ENCODE results near the gene RAET1G.
"Not testable (repeated sequence)": the region's sequence is repeated elsewhere in the genome, so short reads cannot be mapped to it uniquely, and the experiment has no call there.

RAET1G gene

DNA sequence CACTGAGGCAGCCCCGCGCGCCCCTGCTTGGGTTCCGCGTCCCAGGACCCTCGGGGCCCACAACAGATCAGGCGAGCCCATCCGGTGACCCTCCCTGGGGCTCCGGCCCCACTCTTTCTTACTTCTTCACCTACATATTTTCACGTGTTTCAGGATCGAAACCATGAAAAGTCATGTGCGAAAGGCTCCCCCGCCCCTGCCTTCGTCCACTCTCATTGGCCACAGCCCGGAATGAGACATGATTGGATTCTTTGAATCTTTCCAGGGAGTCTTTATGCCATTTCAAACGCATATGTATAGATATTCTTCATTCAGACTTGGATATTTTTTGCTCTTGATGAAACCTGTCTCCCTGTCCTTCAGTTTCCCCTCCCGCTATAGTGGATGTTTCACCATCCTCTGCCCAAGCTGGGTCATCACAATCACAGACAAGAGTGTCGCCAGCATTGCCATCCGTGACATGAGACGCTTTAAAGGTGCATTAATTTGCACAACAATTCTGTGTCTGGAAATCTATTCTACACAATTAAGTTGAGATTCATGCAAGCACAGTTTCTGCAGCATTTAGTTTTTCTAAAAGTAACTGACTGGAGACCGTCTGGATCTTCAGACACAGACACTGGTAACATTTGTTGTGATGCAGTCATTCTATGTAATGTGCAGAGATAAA lies 32.2 kb upstream of the RAET1G start:
- H4K8ac ChIP-seq (ENCODE audit: low read depth, low read length); H3K23ac ChIP-seq (ENCODE audit: low read length); H2BK120ac ChIP-seq (ENCODE audit: insufficient read depth, low read length, poor library complexity); H4K91ac ChIP-seq (ENCODE audit: low read depth, low read length); DNase-seq; H3K18ac ChIP-seq (ENCODE audit: low read length); H3K4me2 ChIP-seq (ENCODE audit: low read length); H2BK5ac ChIP-seq (ENCODE audit: low read depth, low read length, poor library complexity); H3K9me3 ChIP-seq (ENCODE audit: insufficient read depth, low read depth, low read length); H3K9ac ChIP-seq (ENCODE audit: low read length); H3K4me1 ChIP-seq (ENCODE audit: control insufficient read depth in 1 of 2, insufficient read depth in 2 of 2, low read length in 2 of 2); H3K14ac ChIP-seq (ENCODE audit: low read length); H2AK5ac ChIP-seq (ENCODE audit: low read length); H3K4me3 ChIP-seq (ENCODE audit: low read depth, low read length); H3K36me3 ChIP-seq (ENCODE audit: control insufficient read depth in 1 of 2, insufficient read depth in 2 of 2, low read length in 2 of 2); H3K4ac ChIP-seq (ENCODE audit: low read depth, low read length); H3K27ac ChIP-seq (ENCODE audit: low read depth, low read length); H3K79me2 ChIP-seq (ENCODE audit: control insufficient read depth, insufficient read depth, low read length, poor library complexity); H4K12ac ChIP-seq (ENCODE audit: low read depth, low read length); H3K79me1 ChIP-seq (ENCODE audit: low read length); H2AFZ ChIP-seq (ENCODE audit: insufficient read depth, low read length, poor library complexity); H2BK12ac ChIP-seq (ENCODE audit: low read length): not testable (repeated sequence)
- no CpG with 5 or more reads among the region's 21 CpGs for WGBS (ENCODE audit: extremely low coverage, insufficient coverage, insufficient read length)
- peaks cover 22% of the 10 kb centered on the region for H3K27me3 ChIP-seq (ENCODE audit: insufficient read depth, low read length)

DNA sequence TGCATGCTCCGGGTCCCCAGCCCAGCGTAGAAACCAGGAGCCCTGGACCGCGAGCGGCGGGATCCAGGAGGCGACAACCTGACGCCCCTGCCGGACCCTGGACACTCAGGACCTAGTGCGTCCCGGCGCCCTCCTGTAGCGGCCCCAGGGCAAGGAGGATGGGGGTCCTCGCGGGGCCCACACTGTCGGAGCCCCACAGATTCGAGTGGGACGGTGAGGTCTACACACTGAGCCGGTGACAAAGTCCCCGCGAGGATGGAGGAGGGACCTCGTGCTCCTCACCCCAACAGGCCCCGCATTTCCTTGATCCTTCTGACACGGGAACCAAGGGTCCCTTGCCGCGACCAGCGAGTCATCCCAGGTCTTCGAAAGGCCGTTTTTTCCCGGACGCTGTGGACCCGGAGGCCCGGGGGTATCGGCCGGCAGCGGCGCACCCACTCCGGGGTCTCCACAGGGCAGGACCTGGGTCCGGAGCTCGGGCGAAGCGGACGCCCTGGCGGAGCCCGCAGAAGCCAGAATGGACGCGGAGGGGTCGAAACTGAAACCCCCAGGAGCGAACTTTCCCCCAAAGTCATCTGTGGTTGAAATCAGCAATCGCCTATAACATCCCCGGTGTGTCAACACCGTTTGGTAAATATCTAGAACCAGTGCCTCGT lies 31.5 kb upstream of the RAET1G start:
- not testable (repeated sequence) for H3K79me2 ChIP-seq (ENCODE audit: control insufficient read depth, insufficient read depth, low read length, poor library complexity)
- no CpG with 5 or more reads among the region's 53 CpGs for WGBS (ENCODE audit: extremely low coverage, insufficient coverage, insufficient read length)

DNA sequence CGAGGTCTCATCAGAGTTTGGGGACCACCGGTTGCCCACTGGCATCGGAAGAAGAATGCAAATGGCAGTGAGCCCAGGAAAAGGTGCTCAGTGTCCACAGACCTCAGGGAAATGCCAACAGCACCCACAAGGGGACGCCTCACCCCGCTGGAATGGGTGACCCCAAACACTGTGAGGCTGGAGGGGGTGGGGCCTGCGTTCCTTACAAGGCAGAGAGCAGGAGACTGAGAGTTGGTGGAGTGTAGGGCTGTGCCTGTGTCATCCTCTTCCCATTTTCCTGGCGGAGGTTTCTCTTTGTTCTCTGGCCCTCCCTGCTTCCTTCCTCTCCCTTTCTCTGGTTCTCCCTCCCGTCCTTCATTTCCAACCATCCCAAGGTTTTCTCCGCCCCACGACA lies 31.0 kb upstream of the RAET1G start:
- no CpG with 5 or more reads among the region's 10 CpGs for WGBS (ENCODE audit: extremely low coverage, insufficient coverage, insufficient read length)
- peaks cover 22% of the 10 kb centered on the region for H3K27me3 ChIP-seq (ENCODE audit: insufficient read depth, low read length)
- not testable (repeated sequence) for H3K79me2 ChIP-seq (ENCODE audit: control insufficient read depth, insufficient read depth, low read length, poor library complexity); H3K9me3 ChIP-seq (ENCODE audit: insufficient read depth, low read depth, low read length); H2AFZ ChIP-seq (ENCODE audit: insufficient read depth, low read length, poor library complexity); DNase-seq; H3K36me3 ChIP-seq (ENCODE audit: control insufficient read depth in 1 of 2, insufficient read depth in 2 of 2, low read length in 2 of 2); H3K4me3 ChIP-seq (ENCODE audit: low read depth, low read length); H2BK12ac ChIP-seq (ENCODE audit: low read length); H3K4me2 ChIP-seq (ENCODE audit: low read length); H2AK5ac ChIP-seq (ENCODE audit: low read length); H4K12ac ChIP-seq (ENCODE audit: low read depth, low read length); H2BK5ac ChIP-seq (ENCODE audit: low read depth, low read length, poor library complexity); H4K8ac ChIP-seq (ENCODE audit: low read depth, low read length); H3K4ac ChIP-seq (ENCODE audit: low read depth, low read length); H3K4me1 ChIP-seq (ENCODE audit: control insufficient read depth in 1 of 2, insufficient read depth in 2 of 2, low read length in 2 of 2); H2BK120ac ChIP-seq (ENCODE audit: insufficient read depth, low read length, poor library complexity); H3K23ac ChIP-seq (ENCODE audit: low read length); H3K79me1 ChIP-seq (ENCODE audit: low read length); H3K9ac ChIP-seq (ENCODE audit: low read length); H3K27ac ChIP-seq (ENCODE audit: low read depth, low read length); H3K14ac ChIP-seq (ENCODE audit: low read length); H3K18ac ChIP-seq (ENCODE audit: low read length); H4K91ac ChIP-seq (ENCODE audit: low read depth, low read length)

More for the DNA sequence above, 31.5 kb upstream of the RAET1G start:
- not testable (repeated sequence) for H2BK5ac ChIP-seq (ENCODE audit: low read depth, low read length, poor library complexity); H3K14ac ChIP-seq (ENCODE audit: low read length); H3K79me1 ChIP-seq (ENCODE audit: low read length); H3K9ac ChIP-seq (ENCODE audit: low read length); H3K9me3 ChIP-seq (ENCODE audit: insufficient read depth, low read depth, low read length); H4K8ac ChIP-seq (ENCODE audit: low read depth, low read length); H4K91ac ChIP-seq (ENCODE audit: low read depth, low read length); H3K4me3 ChIP-seq (ENCODE audit: low read depth, low read length); H2BK12ac ChIP-seq (ENCODE audit: low read length); H2AK5ac ChIP-seq (ENCODE audit: low read length); DNase-seq; H2AFZ ChIP-seq (ENCODE audit: insufficient read depth, low read length, poor library complexity); H3K4ac ChIP-seq (ENCODE audit: low read depth, low read length); H3K18ac ChIP-seq (ENCODE audit: low read length); H3K27ac ChIP-seq (ENCODE audit: low read depth, low read length); H3K4me1 ChIP-seq (ENCODE audit: control insufficient read depth in 1 of 2, insufficient read depth in 2 of 2, low read length in 2 of 2); H3K23ac ChIP-seq (ENCODE audit: low read length); H3K36me3 ChIP-seq (ENCODE audit: control insufficient read depth in 1 of 2, insufficient read depth in 2 of 2, low read length in 2 of 2); H4K12ac ChIP-seq (ENCODE audit: low read depth, low read length); H3K4me2 ChIP-seq (ENCODE audit: low read length); H2BK120ac ChIP-seq (ENCODE audit: insufficient read depth, low read length, poor library complexity)
- peaks cover 22% of the 10 kb centered on the region for H3K27me3 ChIP-seq (ENCODE audit: insufficient read depth, low read length)

DNA sequence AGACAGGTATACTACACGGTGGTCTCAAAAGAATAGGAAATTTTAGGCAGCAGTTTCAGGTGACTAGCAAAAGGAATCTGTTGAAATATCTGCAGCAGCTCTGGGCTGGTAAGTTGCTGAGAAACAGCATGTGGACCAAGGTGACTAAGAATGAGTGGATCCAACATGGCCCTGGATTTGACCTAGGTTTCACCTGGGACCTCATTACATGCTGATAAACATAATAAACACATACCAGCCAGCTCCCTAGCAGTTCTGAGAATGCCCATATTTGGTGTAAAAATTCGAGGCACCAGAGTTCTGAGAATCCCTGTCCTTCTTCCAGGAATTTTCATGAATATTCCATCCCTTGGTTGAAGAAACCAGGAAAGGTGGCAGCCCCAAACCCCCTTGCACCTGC lies 30.5 kb upstream of the RAET1G start:
- H2AFZ ChIP-seq (ENCODE audit: insufficient read depth, low read length, poor library complexity): not testable (repeated sequence)
- WGBS (ENCODE audit: extremely low coverage, insufficient coverage, insufficient read length): no CpG with 5 or more reads among the region's 2 CpGs

More for the DNA sequence above, 30.5 kb upstream of the RAET1G start:
- H3K4me3 ChIP-seq (ENCODE audit: low read depth, low read length); H2BK5ac ChIP-seq (ENCODE audit: low read depth, low read length, poor library complexity); H3K9me3 ChIP-seq (ENCODE audit: insufficient read depth, low read depth, low read length); H3K79me1 ChIP-seq (ENCODE audit: low read length); H4K91ac ChIP-seq (ENCODE audit: low read depth, low read length); H3K23ac ChIP-seq (ENCODE audit: low read length); H4K8ac ChIP-seq (ENCODE audit: low read depth, low read length); H3K4ac ChIP-seq (ENCODE audit: low read depth, low read length); H3K36me3 ChIP-seq (ENCODE audit: control insufficient read depth in 1 of 2, insufficient read depth in 2 of 2, low read length in 2 of 2); H3K27ac ChIP-seq (ENCODE audit: low read depth, low read length); DNase-seq; H2AK5ac ChIP-seq (ENCODE audit: low read length); H3K14ac ChIP-seq (ENCODE audit: low read length); H2BK120ac ChIP-seq (ENCODE audit: insufficient read depth, low read length, poor library complexity); H3K4me1 ChIP-seq (ENCODE audit: control insufficient read depth in 1 of 2, insufficient read depth in 2 of 2, low read length in 2 of 2); H4K12ac ChIP-seq (ENCODE audit: low read depth, low read length); H3K18ac ChIP-seq (ENCODE audit: low read length); H2BK12ac ChIP-seq (ENCODE audit: low read length); H3K9ac ChIP-seq (ENCODE audit: low read length); H3K79me2 ChIP-seq (ENCODE audit: control insufficient read depth, insufficient read depth, low read length, poor library complexity); H3K4me2 ChIP-seq (ENCODE audit: low read length): not testable (repeated sequence)
- peaks cover 22% of the 10 kb centered on the region for H3K27me3 ChIP-seq (ENCODE audit: insufficient read depth, low read length)
